Keratinocyte (primary cell): ENCODE measurements around the gene HKDC1. TPM values are rescaled to one million over a fixed set of nuclear protein-coding genes. Genes with fewer than 3 reads are reported as not detected.

Source experiments
- DNase-seq: peaks from one replicate; pipeline ENCODE4 v3.0.0-alpha.2; 2011; ENCODE audit warnings: low read depth, missing footprints, low spot score
- FAIRE-seq: peaks from 2 replicates; lab custom pipeline; 2011; peaks lifted over from hg19 to GRCh38; lab: Jason Lieb, UNC
- H2AFZ ChIP-seq: 2 replicates; pipeline ENCODE4 v1.6.0; 2012; ENCODE audit warnings: low read length, control low read depth, inconsistent platforms; ENCODE audit not compliant: control insufficient read depth
- H3K27ac ChIP-seq: 2 replicates; pipeline ENCODE4 v1.5.1; 2011; ENCODE audit warnings: low read length; ENCODE audit not compliant: control insufficient read depth, insufficient read depth
- H3K27me3 ChIP-seq: 3 replicates; pipeline ENCODE4 v1.6.0; 2011; ENCODE audit warnings: low read length; ENCODE audit not compliant: control insufficient read depth, insufficient read depth; ENCODE audit errors: extremely low read depth
- H3K36me3 ChIP-seq, 2 experiments: 2 replicates in 1 of 2; 3 replicates in 1 of 2; pipeline ENCODE4 v1.5.1; 2011; ENCODE audit warnings: low read length in 2 of 2, mild to moderate bottlenecking in 1 of 2; ENCODE audit not compliant: control insufficient read depth in 2 of 2, insufficient read depth in 2 of 2; ENCODE audit errors: extremely low read depth in 1 of 2
- H3K4me1 ChIP-seq: 3 replicates; pipeline ENCODE4 v1.5.1; 2011; ENCODE audit warnings: low read length; ENCODE audit not compliant: control insufficient read depth, insufficient read depth; ENCODE audit errors: extremely low read depth
- H3K4me2 ChIP-seq: 3 replicates; pipeline ENCODE4 v1.6.0; 2011; ENCODE audit warnings: low read depth, low read length; ENCODE audit not compliant: control insufficient read depth, insufficient read depth; ENCODE audit errors: extremely low read depth
- H3K4me3 ChIP-seq, 3 experiments: fragments of 200-600 bp in 1 of 3; sonication (generic) in 1 of 3; 2 replicates in 2 of 3; 3 replicates in 1 of 3; pipeline ENCODE4 v1.5.1; 2011 to 2016; ENCODE audit warnings: low read length in 3 of 3, mild to moderate bottlenecking in 3 of 3, control low read depth in 2 of 3, inconsistent platforms in 1 of 3, low read depth in 1 of 3, mixed read lengths in 1 of 3, mixed run types in 1 of 3, moderate library complexity in 1 of 3; ENCODE audit not compliant: control insufficient read depth in 2 of 3, insufficient read depth in 2 of 3; ENCODE audit errors: extremely low read depth in 1 of 3
- H3K79me2 ChIP-seq: 2 replicates; pipeline ENCODE4 v1.6.0; 2012; ENCODE audit warnings: low read length; ENCODE audit not compliant: control insufficient read depth, insufficient read depth
- H3K9ac ChIP-seq: 3 replicates; pipeline ENCODE4 v1.6.0; 2011; ENCODE audit warnings: low read length; ENCODE audit not compliant: control insufficient read depth, insufficient read depth; ENCODE audit errors: extremely low read depth
- H3K9me1 ChIP-seq: 3 replicates; pipeline ENCODE4 v1.6.0; 2011; ENCODE audit warnings: low read length; ENCODE audit not compliant: control insufficient read depth, insufficient read depth; ENCODE audit errors: extremely low read depth
- H3K9me3 ChIP-seq: 2 replicates; pipeline ENCODE4 v1.5.1; 2012; ENCODE audit warnings: low read depth, low read length; ENCODE audit not compliant: control insufficient read depth
- H4K20me1 ChIP-seq: 3 replicates; pipeline ENCODE4 v1.6.0; 2011; ENCODE audit warnings: low read length; ENCODE audit not compliant: control insufficient read depth, insufficient read depth; ENCODE audit errors: extremely low read depth
- CTCF ChIP-seq, 3 experiments: IDR thresholded peaks in 1 of 3; conservative IDR thresholded peaks in 1 of 3; optimal IDR thresholded peaks in 1 of 3; 2 replicates in 2 of 3; 3 replicates in 1 of 3; pipeline versions ENCODE3 to v1.5.1; 2011; ENCODE audit warnings: low read length in 3 of 3, mild to moderate bottlenecking in 3 of 3, moderate library complexity in 2 of 3, control low read depth in 1 of 3, inconsistent platforms in 1 of 3; ENCODE audit not compliant: insufficient read depth in 2 of 3; ENCODE audit errors: extremely low read depth in 1 of 3
- EZH2 ChIP-seq: IDR thresholded peaks from one replicate; pipeline ENCODE4 v1.6.1; 2012; ENCODE audit warnings: inconsistent platforms, mild to moderate bottlenecking, low read length, moderate library complexity
- dilution Hi-C: fragments of 300-500 bp; cut with MboI; formaldehyde crosslinking; loops from one replicate; pipeline ENCODE4 v1.7.0; 2020; ENCODE audit warnings: low sequenced_read_pairs; ENCODE audit not compliant: extremely low pct_ligation_motif_present
- polyA plus RNA-seq, 5 experiments: library from polyadenylated mRNA; depleted of rRNA in 3 of 5; stranded (reverse) in 3 of 5; stranded (forward) in 1 of 5; unstranded in 1 of 5; fragments of >200 nt; gene quantifications; 1 replicate in 1 of 5; 2 replicates in 3 of 5; 3 replicates in 1 of 5; pipeline versions ENCODE4 v1.2.1 to v1.2.3, GENCODE V29; 2011 to 2012; ENCODE audit warnings: missing spikeins in 2 of 5, low read depth in 1 of 5, low replicate concordance in 1 of 5

The HKDC1 gene
- polyA plus RNA-seq, 1 donor (not counting 4 experiments of a cell fraction or from before 2014, with no cell fraction given): 0.33 TPM

GRCh38 chr10:69179743-69180524 is 40.2 kb upstream of the HKDC1 start, which contains the start of gene SUPV3L1:
SUPV3L1 (plus strand) TSS chr10:69180234; CDS start chr10:69180292, 58 bp downstream.
- FAIRE-seq: peak; percentile 84
- Histone ChIP-seq H3K4me3 (peak within 1 kb of the TSS; percentile 68 to 100 (median 94)), H2AFZ (peak within 1 kb of the TSS; percentile 85), H3K79me2 (peaks cover 48% of the 10 kb centered on the region), H3K4me1 (peaks cover 9% of the 10 kb centered on the region), H3K9ac (peak within 1 kb of the TSS; percentile 100), H3K27ac (peak within 1 kb of the TSS; percentile 99), H3K27me3 (no peaks in the 10 kb centered on the region), H3K9me3 (no peaks in the 10 kb centered on the region), H4K20me1 (no peaks in the 10 kb centered on the region), H3K4me2 (peak within 1 kb of the TSS; percentile 99), H3K9me1 (no peaks in the 10 kb centered on the region), H3K36me3 (peaks cover 0 to 6% of the 10 kb centered on the region in 2 experiments)
- dilution Hi-C loops: no loop called here
- DNase-seq: peak; percentile 85
- no peak for TF ChIP-seq CTCF (optimal IDR thresholded peaks at IDR 0.05 in 1 of 3, IDR thresholded peaks at IDR 0.05 in 1 of 3, conservative IDR thresholded peaks at IDR 0.05 in 1 of 3; ENCODE audit: extremely low read depth in 1 of 3, insufficient read depth in 2 of 3, low read length in 3 of 3)
- no peak for TF ChIP-seq EZH2

- DNase-seq: no peak
- Histone ChIP-seq H3K4me2 (peak overlapping the region; percentile 99), H3K4me1 (peaks cover 9% of the 10 kb centered on the region), H3K9me1 (no peaks in the 10 kb centered on the region), H3K79me2 (peaks cover 53% of the 10 kb centered on the region), H3K4me3 (peak overlapping the region; percentile 68 to 100 (median 94)), H3K27me3 (no peaks in the 10 kb centered on the region), H2AFZ (peak overlapping the region; percentile 85), H3K36me3 (peaks cover 2 to 8% of the 10 kb centered on the region in 2 experiments), H3K9ac (peak overlapping the region; percentile 100), H3K9me3 (no peaks in the 10 kb centered on the region), H4K20me1 (no peaks in the 10 kb centered on the region), H3K27ac (peak overlapping the region; percentile 99)
- dilution Hi-C loops: no loop called here
- TF ChIP-seq EZH2: no peak
- no peak for TF ChIP-seq CTCF (optimal IDR thresholded peaks at IDR 0.05 in 1 of 3, IDR thresholded peaks at IDR 0.05 in 1 of 3, conservative IDR thresholded peaks at IDR 0.05 in 1 of 3; ENCODE audit: extremely low read depth in 1 of 3, insufficient read depth in 2 of 3, low read length in 3 of 3)
- FAIRE-seq: no peak
Measured at GRCh38 chr10:69180525-69181204, 39.5 kb upstream of the HKDC1 start.
